K562 (cell line): ENCODE data around the gene DCTN1. TPM values are rescaled to one million over a fixed set of nuclear protein-coding genes. Genes with fewer than 3 reads are reported as not detected.

Experiments used
- ATAC-seq: fragments of 200-7000 bp; cut with Tn5 transposase; 3 replicates; pipeline ENCODE4 v1.9.1; 2020; ENCODE audit warnings: moderate library complexity
- BruUV-seq: library from RNA; stranded (reverse); fragments of 400-500 nt; replicated peaks from 2 replicates; lab custom pipeline; 2021; lab: Mats Ljungman, UMichigan
- CTCF ChIA-PET: fragments of 300-600 bp; formaldehyde crosslinking; extraction: SDS; loops from one replicate; lab custom pipeline; 2021; ENCODE audit warnings: low intra/inter-chr PET ratio; lab: Yijun Ruan, JAX
- POLR2A ChIA-PET: fragments of 300-600, 350-650 bp; sonication (Branson Sonifier 250); formaldehyde crosslinking; extraction: SDS; loops from one replicate; lab custom pipeline; 2021; ENCODE audit warnings: antibody characterized with exemption, inconsistent platforms; lab: Yijun Ruan, JAX
- DNase-seq, 4 experiments: peaks; one replicate each; pipeline versions ENCODE4 v3.0.0 to v3.0.0-alpha.2; 2011 to 2018; ENCODE audit warnings: low spot score in 3 of 4, mixed read lengths in 3 of 4; ENCODE audit errors: extremely low read depth in 1 of 4
- FAIRE-seq: peaks from 2 replicates; lab custom pipeline; 2011; peaks lifted over from hg19 to GRCh38; lab: Jason Lieb, UNC
- H2AFZ ChIP-seq: 2 replicates; pipeline ENCODE4 v1.6.0; 2011; ENCODE audit warnings: low read depth, low read length, control low read depth, inconsistent platforms
- H3K27ac ChIP-seq: fragments of 200-600 bp; 3 replicates; pipeline ENCODE4 v1.8.0; 2011; ENCODE audit warnings: low read depth, mild to moderate bottlenecking, control low read depth, inconsistent platforms, low read length, moderate library complexity, mixed read lengths; ENCODE audit errors: extremely low read depth
- H3K27me3 ChIP-seq, 2 experiments: fragments of 300-600 bp in 1 of 2; 2 replicates in 1 of 2; 3 replicates in 1 of 2; pipeline versions ENCODE4 v1.6.0 to v1.8.0; 2011; ENCODE audit warnings: inconsistent platforms in 2 of 2, low read length in 2 of 2, mild to moderate bottlenecking in 1 of 2, mixed read lengths in 1 of 2, moderate library complexity in 1 of 2; ENCODE audit not compliant: control insufficient read depth in 2 of 2, insufficient read depth in 2 of 2
- H3K36me3 ChIP-seq: fragments of 300-600 bp; 3 replicates; pipeline ENCODE4 v1.8.0; 2011; ENCODE audit warnings: mild to moderate bottlenecking, low read length, inconsistent platforms; ENCODE audit not compliant: control insufficient read depth, insufficient read depth
- H3K4me1 ChIP-seq, 2 experiments: fragments of 200-600 bp in 1 of 2; replicated peaks in 1 of 2; 2 replicates in 1 of 2; 3 replicates in 1 of 2; pipeline versions ENCODE4 v1.5.1 to v1.8.0; 2011; ENCODE audit warnings: inconsistent platforms in 2 of 2, low read length in 2 of 2, mild to moderate bottlenecking in 1 of 2, mixed read lengths in 1 of 2, moderate library complexity in 1 of 2; ENCODE audit not compliant: control insufficient read depth in 2 of 2, insufficient read depth in 2 of 2
- H3K4me2 ChIP-seq: 2 replicates; pipeline ENCODE4 v1.6.1; 2011; ENCODE audit warnings: low read length, control low read depth, inconsistent platforms, mixed read lengths; ENCODE audit not compliant: insufficient read depth
- H3K4me3 ChIP-seq: fragments of 200-600 bp; sonication (generic), shearing (Covaris generic); 2 replicates; pipeline ENCODE4 v1.5.1; 2016; ENCODE audit warnings: control low read depth, inconsistent platforms
- H3K79me2 ChIP-seq: fragments of 200-600 bp; 3 replicates; pipeline ENCODE4 v1.8.0; 2011; ENCODE audit warnings: low read length, inconsistent platforms; ENCODE audit not compliant: control insufficient read depth, insufficient read depth
- H3K9ac ChIP-seq, 2 experiments: 2 replicates each; pipeline versions ENCODE4 v1.6.0 to v1.6.1; 2011; ENCODE audit warnings: low read depth in 2 of 2, low read length in 2 of 2, control low read depth in 1 of 2, inconsistent platforms in 1 of 2, mild to moderate bottlenecking in 1 of 2, mixed read lengths in 1 of 2; ENCODE audit not compliant: insufficient read depth in 1 of 2
- H3K9me1 ChIP-seq: one replicate; pipeline ENCODE4 v1.6.0; 2011; ENCODE audit warnings: inconsistent platforms, mild to moderate bottlenecking, low read length, moderate library complexity; ENCODE audit not compliant: control insufficient read depth, insufficient read depth
- H3K9me3 ChIP-seq: replicated peaks from 2 replicates; pipeline ENCODE4 v1.5.1; 2011; ENCODE audit warnings: low read depth, low read length, inconsistent platforms; ENCODE audit not compliant: control insufficient read depth, insufficient read depth
- H4K20me1 ChIP-seq: replicated peaks from 2 replicates; pipeline ENCODE4 v1.6.1; 2011; ENCODE audit warnings: low read length, inconsistent platforms, mixed read lengths; ENCODE audit not compliant: control insufficient read depth, insufficient read depth
- ARNT ChIP-seq, 2 experiments: fragments of 450-650 bp; IDR thresholded peaks; 2 replicates each; pipeline ENCODE4 v1.6.1; 2016; ENCODE audit warnings: mild to moderate bottlenecking in 1 of 2
- BDP1 ChIP-seq: IDR thresholded peaks from 3 replicates; pipeline ENCODE4 v1.6.1; 2011; ENCODE audit not compliant: insufficient read length, insufficient read depth
- CBX2 ChIP-seq: fragments of 200-600 bp; sonication (generic); IDR thresholded peaks from one replicate; pipeline ENCODE4 v1.6.1; 2012; ENCODE audit warnings: mild to moderate bottlenecking, low read length, inconsistent platforms; ENCODE audit not compliant: insufficient read depth, poor library complexity, severe bottlenecking
- HSF4 ChIP-seq: fragments of 250-450 bp; sonication (Bioruptor Pico); IDR thresholded peaks from 2 replicates; pipeline ENCODE4 v2.1.2; 2022; ENCODE audit warnings: mild to moderate bottlenecking, moderate library complexity, borderline replicate concordance
- NFE2 ChIP-seq: IDR thresholded peaks from 2 replicates; pipeline ENCODE4 v1.6.1; 2014; ENCODE audit warnings: antibody characterized with exemption, low read depth
- NR3C1 ChIP-seq: sonication (generic); formaldehyde crosslinking; IDR thresholded peaks from 2 replicates; pipeline ENCODE4 v1.8.1; 2022; ENCODE audit warnings: missing genetic modification reagents
- POLR2A ChIP-seq: fragments of 450-650 bp; conservative IDR thresholded peaks from 2 replicates; pipeline ENCODE4 v1.6.1; 2016
- TAF7 ChIP-seq: fragments of 450-650 bp; IDR thresholded peaks from 2 replicates; pipeline ENCODE4 v1.6.1; 2016; ENCODE audit warnings: missing genetic modification characterization, missing compliant biosample characterization
- TEAD4 ChIP-seq, 2 experiments: sonication (generic) in 1 of 2; formaldehyde crosslinking in 1 of 2; IDR thresholded peaks; 2 replicates each; pipeline versions ENCODE4 v1.6.1 to v1.8.0; 2012 to 2022; ENCODE audit warnings: borderline replicate concordance in 1 of 2, inconsistent platforms in 1 of 2, low read length in 1 of 2, mild to moderate bottlenecking in 1 of 2, missing genetic modification reagents in 1 of 2
- ZNF589 ChIP-seq: fragments of 200-800 bp; sonication (Bioruptor generic); IDR thresholded peaks from 2 replicates; pipeline ENCODE4 v1.6.1; 2016; ENCODE audit warnings: low read depth, missing genetic modification characterization, missing compliant biosample characterization
- WGBS: fragments of 100-300 bp; shearing (Covaris generic); methylation state at CpG from one replicate; pipeline ENCODE4 v1.1.6; 2016; ENCODE audit warnings: low coverage, mixed read lengths; ENCODE audit not compliant: insufficient coverage; ENCODE audit errors: missing lambda C conversion rate; 5-methylcytosine and 5-hydroxymethylcytosine counted together
- in situ Hi-C: fragments of 300-500 bp; cut with MboI; formaldehyde crosslinking; loops from 4 replicates; pipeline ENCODE4 v1.15.0; 2018; ENCODE audit warnings: inconsistent platforms, mixed read lengths
- intact Hi-C: fragments of 100-400 bp; cut with micrococcal nuclease; formaldehyde crosslinking; loops from 2 replicates; pipeline ENCODE4 v1.14.2; 2022
- polyA plus RNA-seq, 8 experiments: library from polyadenylated mRNA; depleted of rRNA in 4 of 8; stranded (reverse) in 5 of 8; unstranded in 3 of 8; fragments of >200 nt; fragmentation: Nextera tagmentation in 2 of 8; fragmentation: Illumina TruSeq in 1 of 8; extraction: Ambion mirVana in 2 of 8; extraction: Trizol in 1 of 8; gene quantifications; 2 replicates each; pipeline versions ENCODE4 v1.2.1 to v1.2.3, GENCODE V29; 2011 to 2014; ENCODE audit warnings: inconsistent platforms in 1 of 8, missing spikeins in 1 of 8
- total RNA-seq, 7 experiments: library from RNA; depleted of rRNA in 6 of 7; stranded (reverse); fragments of >200 nt in 6 of 7; fragmentation: Illumina TruSeq in 2 of 7; extraction: Trizol in 2 of 7; gene quantifications; 2 replicates each; pipeline versions ENCODE4 v1.2.1 to v1.2.3, GENCODE V29; 2011 to 2021; ENCODE audit warnings: low replicate concordance in 1 of 7
- TF ChIP-seq, protein P1 (sequence below): sonication (generic); formaldehyde crosslinking; IDR thresholded peaks from 2 replicates; pipeline ENCODE4 v1.8.1; 2023; ENCODE audit warnings: mild to moderate bottlenecking, missing genetic modification reagents
- TF ChIP-seq, protein P2 (sequence below), 2 experiments: fragments of 450-650 bp in 1 of 2; IDR thresholded peaks; 2 replicates each; pipeline ENCODE4 v1.6.1; 2011 to 2017; ENCODE audit warnings: low read depth in 2 of 2, antibody characterized with exemption in 1 of 2, borderline replicate concordance in 1 of 2, low read length in 1 of 2, mild to moderate bottlenecking in 1 of 2, mixed read lengths in 1 of 2; ENCODE audit not compliant: control insufficient read depth in 1 of 2
- TF ChIP-seq, protein P3 (sequence below): fragments of 450-650 bp; formaldehyde crosslinking; IDR thresholded peaks from 2 replicates; pipeline ENCODE4 v1.4.0; 2020; ENCODE audit warnings: mild to moderate bottlenecking, moderate library complexity

Gene DCTN1
- total and polyA plus RNA-seq, 9 of the 15 experiments (the other 6 are each of a cell fraction or from before 2014, with no cell fraction given), result 23.9 to 71.7 (median 45.0) TPM

DNA sequence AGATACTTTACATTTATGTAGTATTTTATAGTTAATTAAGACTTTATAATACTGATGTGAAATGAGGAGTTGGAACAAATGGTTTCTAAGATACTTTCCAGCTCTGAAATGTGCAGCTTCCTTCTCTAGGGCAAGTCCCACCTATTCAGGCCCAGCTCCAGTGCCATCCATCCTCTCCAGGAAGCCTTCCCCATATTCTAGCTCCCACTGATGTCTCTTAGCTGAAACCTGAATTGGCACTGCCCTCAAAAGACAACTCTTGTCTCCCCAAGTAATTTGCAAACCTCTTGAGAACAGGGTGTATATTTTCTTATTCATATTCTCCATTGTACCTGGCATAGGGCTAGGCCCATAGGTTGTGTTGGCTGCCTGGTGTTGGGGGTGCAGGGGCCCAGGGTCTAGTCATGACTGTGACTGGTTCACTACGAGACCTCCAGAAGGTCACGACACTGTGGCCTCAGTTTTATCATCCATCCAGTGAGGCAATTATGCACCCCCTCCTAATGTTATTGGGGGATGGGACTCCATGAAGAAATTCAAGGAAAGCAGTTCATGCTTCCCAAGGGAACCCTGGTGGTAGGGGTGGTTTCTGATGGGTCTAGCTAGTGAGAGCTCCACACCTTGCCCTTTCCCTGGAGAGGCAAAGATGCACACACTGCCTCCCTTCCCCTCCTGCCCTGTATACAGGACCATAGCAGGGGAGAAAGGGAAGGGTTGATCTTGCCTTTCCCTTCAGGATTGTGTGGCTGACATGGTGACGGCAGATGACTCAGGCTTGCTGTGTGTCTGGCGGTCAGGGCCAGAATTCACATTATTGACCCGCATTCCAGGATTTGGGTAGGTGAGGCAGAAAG, 44.3 kb upstream of the DCTN1 start:
- Histone ChIP-seq H3K27ac (no peak overlapping the region), H3K27me3 (peaks cover 2 to 8% of the 10 kb centered on the region in 2 experiments; a peak in 2 of 5 replicates), H4K20me1 (no peaks in the 10 kb centered on the region), H3K36me3 (no peaks in the 10 kb centered on the region), H3K4me3 (no peak overlapping the region), H3K4me1 (peaks cover 5 to 22% of the 10 kb centered on the region in 2 experiments; a peak in 3 of 5 replicates), H3K9me1 (no peaks in the 10 kb centered on the region), H3K9ac (no peak overlapping the region), H3K4me2 (no peak overlapping the region), H2AFZ (no peak overlapping the region), H3K79me2 (no peaks in the 10 kb centered on the region), H3K9me3 (no peaks in the 10 kb centered on the region)
- in situ Hi-C loops (no loop called here), intact Hi-C loops (loop anchor here (5.0 kb wide), 1 partner anchor 163 kb away; no protein-coding TSS in a partner anchor)
- ATAC-seq (no peak), DNase-seq (no peak), FAIRE-seq (no peak)
- BruUV-seq, result no TSS peak
- CTCF ChIA-PET, result no interaction called here
- whole genome bisulfite sequencing, result 16% methylated on average over 5 of the region's 5 CpGs
- POLR2A ChIA-PET, result interaction anchor here (0.5 to 0.7 kb wide), 3 partner anchors 47 to 604 kb away, joined by 3 read pairs; no protein-coding TSS in a partner anchor
- TF ChIP-seq, protein P1, sequence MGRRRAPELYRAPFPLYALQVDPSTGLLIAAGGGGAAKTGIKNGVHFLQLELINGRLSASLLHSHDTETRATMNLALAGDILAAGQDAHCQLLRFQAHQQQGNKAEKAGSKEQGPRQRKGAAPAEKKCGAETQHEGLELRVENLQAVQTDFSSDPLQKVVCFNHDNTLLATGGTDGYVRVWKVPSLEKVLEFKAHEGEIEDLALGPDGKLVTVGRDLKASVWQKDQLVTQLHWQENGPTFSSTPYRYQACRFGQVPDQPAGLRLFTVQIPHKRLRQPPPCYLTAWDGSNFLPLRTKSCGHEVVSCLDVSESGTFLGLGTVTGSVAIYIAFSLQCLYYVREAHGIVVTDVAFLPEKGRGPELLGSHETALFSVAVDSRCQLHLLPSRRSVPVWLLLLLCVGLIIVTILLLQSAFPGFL (CRISPR knock-in tag), result no peak
- TF ChIP-seq, protein P2, sequence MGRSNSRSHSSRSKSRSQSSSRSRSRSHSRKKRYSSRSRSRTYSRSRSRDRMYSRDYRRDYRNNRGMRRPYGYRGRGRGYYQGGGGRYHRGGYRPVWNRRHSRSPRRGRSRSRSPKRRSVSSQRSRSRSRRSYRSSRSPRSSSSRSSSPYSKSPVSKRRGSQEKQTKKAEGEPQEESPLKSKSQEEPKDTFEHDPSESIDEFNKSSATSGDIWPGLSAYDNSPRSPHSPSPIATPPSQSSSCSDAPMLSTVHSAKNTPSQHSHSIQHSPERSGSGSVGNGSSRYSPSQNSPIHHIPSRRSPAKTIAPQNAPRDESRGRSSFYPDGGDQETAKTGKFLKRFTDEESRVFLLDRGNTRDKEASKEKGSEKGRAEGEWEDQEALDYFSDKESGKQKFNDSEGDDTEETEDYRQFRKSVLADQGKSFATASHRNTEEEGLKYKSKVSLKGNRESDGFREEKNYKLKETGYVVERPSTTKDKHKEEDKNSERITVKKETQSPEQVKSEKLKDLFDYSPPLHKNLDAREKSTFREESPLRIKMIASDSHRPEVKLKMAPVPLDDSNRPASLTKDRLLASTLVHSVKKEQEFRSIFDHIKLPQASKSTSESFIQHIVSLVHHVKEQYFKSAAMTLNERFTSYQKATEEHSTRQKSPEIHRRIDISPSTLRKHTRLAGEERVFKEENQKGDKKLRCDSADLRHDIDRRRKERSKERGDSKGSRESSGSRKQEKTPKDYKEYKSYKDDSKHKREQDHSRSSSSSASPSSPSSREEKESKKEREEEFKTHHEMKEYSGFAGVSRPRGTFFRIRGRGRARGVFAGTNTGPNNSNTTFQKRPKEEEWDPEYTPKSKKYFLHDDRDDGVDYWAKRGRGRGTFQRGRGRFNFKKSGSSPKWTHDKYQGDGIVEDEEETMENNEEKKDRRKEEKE (IDR thresholded peaks at IDR 0.05; ENCODE audit: borderline replicate concordance in 1 of 2, control insufficient read depth in 1 of 2, low read depth in 2 of 2, low read length in 1 of 2), result no peak
- TF ChIP-seq, protein P3, sequence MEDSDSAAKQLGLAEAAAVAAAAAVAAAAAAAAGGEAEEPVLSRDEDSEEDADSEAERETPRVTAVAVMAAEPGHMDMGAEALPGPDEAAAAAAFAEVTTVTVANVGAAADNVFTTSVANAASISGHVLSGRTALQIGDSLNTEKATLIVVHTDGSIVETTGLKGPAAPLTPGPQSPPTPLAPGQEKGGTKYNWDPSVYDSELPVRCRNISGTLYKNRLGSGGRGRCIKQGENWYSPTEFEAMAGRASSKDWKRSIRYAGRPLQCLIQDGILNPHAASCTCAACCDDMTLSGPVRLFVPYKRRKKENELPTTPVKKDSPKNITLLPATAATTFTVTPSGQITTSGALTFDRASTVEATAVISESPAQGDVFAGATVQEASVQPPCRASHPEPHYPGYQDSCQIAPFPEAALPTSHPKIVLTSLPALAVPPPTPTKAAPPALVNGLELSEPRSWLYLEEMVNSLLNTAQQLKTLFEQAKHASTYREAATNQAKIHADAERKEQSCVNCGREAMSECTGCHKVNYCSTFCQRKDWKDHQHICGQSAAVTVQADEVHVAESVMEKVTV (CRISPR knock-in tag), result no peak
- TF ChIP-seq POLR2A (no peak), CBX2 (no peak), TEAD4 (IDR thresholded peaks at IDR 0.05; ENCODE audit: low read length) (no peak), TEAD4 (CRISPR knock-in tag; IDR thresholded peaks at IDR 0.05; ENCODE audit: borderline replicate concordance) (no peak), HSF4 (CRISPR knock-in tag) (no peak), TAF7 (tag) (no peak), NR3C1 (no peak), ZNF589 (no peak), ARNT (IDR thresholded peaks at IDR 0.05) (no peak), BDP1 (no peak), NFE2 (no peak)
